Measurements from ENCODE around the gene NXPE3.

Gene NXPE3

GRCh38 chr3:101803939-101804338, 24.9 kb downstream of the NXPE3 start:
- no peak for TF ChIP-seq CTCF (conservative IDR thresholded peaks at IDR 0.05; ENCODE audit: low read depth, low read length)
- H3K4me3 ChIP-seq (ENCODE audit: low read length), result no peak overlapping the region
- DNase-seq (ENCODE audit: low read depth), result no peak

- no peak for TF ChIP-seq CTCF (conservative IDR thresholded peaks at IDR 0.05; ENCODE audit: low read depth, low read length)
- DNase-seq (ENCODE audit: low read depth), result no peak
- H3K4me3 ChIP-seq (ENCODE audit: low read length), result no peak overlapping the region
Measured at GRCh38 chr3:101806491-101806890, 27.5 kb downstream of the NXPE3 start.

- no peak overlapping the region for H3K4me3 ChIP-seq (ENCODE audit: low read length)
- DNase-seq (ENCODE audit: low read depth), result no peak
- no peak for TF ChIP-seq CTCF (conservative IDR thresholded peaks at IDR 0.05; ENCODE audit: low read depth, low read length)
Measured at GRCh38 chr3:101807888-101808287, 28.9 kb downstream of the NXPE3 start.

- TF ChIP-seq CTCF (conservative IDR thresholded peaks at IDR 0.05; ENCODE audit: low read depth, low read length), result peak; percentile 69
- no peak overlapping the region for H3K4me3 ChIP-seq (ENCODE audit: low read length)
- DNase-seq (ENCODE audit: low read depth), result no peak
Measured at GRCh38 chr3:101809178-101810021, 30.4 kb downstream of the NXPE3 start.

GRCh38 chr3:101810022-101810418, 31.0 kb downstream of the NXPE3 start:
- no peak for DNase-seq (ENCODE audit: low read depth)

GRCh38 chr3:101811875-101812274, 32.9 kb downstream of the NXPE3 start:
- no peak overlapping the region for H3K4me3 ChIP-seq (ENCODE audit: low read length)
- no peak for TF ChIP-seq CTCF (conservative IDR thresholded peaks at IDR 0.05; ENCODE audit: low read depth, low read length)
- no peak for DNase-seq (ENCODE audit: low read depth)

More at GRCh38 chr3:101810022-101810418, 31.0 kb downstream of the NXPE3 start:
- H3K4me3 ChIP-seq (ENCODE audit: low read length), result no peak overlapping the region
- no peak for TF ChIP-seq CTCF (conservative IDR thresholded peaks at IDR 0.05; ENCODE audit: low read depth, low read length)

GRCh38 chr3:101812895-101813294, 33.9 kb downstream of the NXPE3 start:
- DNase-seq (ENCODE audit: low read depth), result no peak
- no peak overlapping the region for H3K4me3 ChIP-seq (ENCODE audit: low read length)
- no peak for TF ChIP-seq CTCF (conservative IDR thresholded peaks at IDR 0.05; ENCODE audit: low read depth, low read length)

All from retinal pigment epithelial cell (primary cell).